Adrenal gland (tissue), 5 donors: Measurements from ENCODE around the gene SMIM44.

Experiments used
- CTCF ChIP-seq, 6 experiments: fragments of 450-650 bp in 4 of 6; fragments of 200-600 bp in 2 of 6; sonication (generic) in 1 of 6; IDR thresholded peaks; 1 replicate in 5 of 6; 2 replicates in 1 of 6; pipeline versions ENCODE4 v1.5.1 to v1.8.0; 2016 to 2021; ENCODE audit warnings: antibody characterized with exemption in 6 of 6, mild to moderate bottlenecking in 2 of 6, moderate library complexity in 1 of 6
- POLR2A ChIP-seq, 2 donors: fragments of 450-650 bp; IDR thresholded peaks; one replicate each; pipeline ENCODE4 v1.6.1; 2017; ENCODE audit warnings: antibody characterized with exemption in 2 of 2, mild to moderate bottlenecking in 2 of 2, moderate library complexity in 1 of 2
- donor health status: DM: no; HTN: no; CAD: no.

GRCh38 chr19:3474010-3474409 is 9.2 kb downstream of the SMIM44 start:
- TF ChIP-seq CTCF (IDR thresholded peaks at IDR 0.05) (no peak), POLR2A (IDR thresholded peaks at IDR 0.05) (no peak)
